IgD-negative memory B cell (primary cell): ENCODE data around the gene SDF2L1. TPM values are rescaled to one million over a fixed set of nuclear protein-coding genes. Genes with fewer than 3 reads are reported as not detected.
"Not testable (repeated sequence)": the region's sequence is repeated elsewhere in the genome, so short reads cannot be mapped to it uniquely, and the experiment has no call there.

Experiments used
- H3K27ac Mint-ChIP-seq, 3 donors: one replicate each; pipeline ENCODE4 v1.8.0; 2020 to 2022; ENCODE audit warnings: mild to moderate bottlenecking in 3 of 3, mixed read lengths in 3 of 3, moderate library complexity in 1 of 3
- H3K27me3 Mint-ChIP-seq: one replicate; pipeline ENCODE4 v1.8.0; 2021; ENCODE audit warnings: mixed read lengths
- H3K36me3 Mint-ChIP-seq: one replicate; pipeline ENCODE4 v1.8.0; 2020; ENCODE audit warnings: mild to moderate bottlenecking, mixed read lengths
- H3K4me1 Mint-ChIP-seq, 3 donors: one replicate each; pipeline ENCODE4 v1.8.0; 2020 to 2022; ENCODE audit warnings: mixed read lengths in 3 of 3, mild to moderate bottlenecking in 1 of 3
- H3K4me3 Mint-ChIP-seq, 4 donors: one replicate each; pipeline ENCODE4 v1.8.0; 2020 to 2022; ENCODE audit warnings: mild to moderate bottlenecking in 4 of 4, mixed read lengths in 4 of 4, moderate library complexity in 3 of 4
- H3K9me3 Mint-ChIP-seq, 3 donors: one replicate each; pipeline ENCODE4 v1.8.0; 2020 to 2021; ENCODE audit warnings: mixed read lengths in 3 of 3, mild to moderate bottlenecking in 1 of 3
- polyA plus RNA-seq: library from polyadenylated mRNA; unstranded; fragments of 300-500 nt; fragmentation: Illumina TruSeq; gene quantifications from one replicate; pipeline ENCODE4 v1.2.3, GENCODE V29; 2021

Gene SDF2L1
- polyA plus RNA-seq, 1 donor from 2014 or later: 61.5 TPM

- H3K36me3 Mint-ChIP-seq, H3K27ac Mint-ChIP-seq, H3K27me3 Mint-ChIP-seq, H3K9me3 Mint-ChIP-seq, H3K4me3 Mint-ChIP-seq, H3K4me1 Mint-ChIP-seq: not testable (repeated sequence)
Measured at GRCh38 chr22:21678842-21679241, 36.7 kb downstream of the SDF2L1 start.

- H3K4me1 Mint-ChIP-seq: no peaks in the 10 kb centered on the region
- H3K9me3 Mint-ChIP-seq: no peaks in the 10 kb centered on the region
- H3K4me3 Mint-ChIP-seq: no peak overlapping the region
- no peaks in the 10 kb centered on the region for H3K27me3 Mint-ChIP-seq
- H3K36me3 Mint-ChIP-seq: peaks cover 3% of the 10 kb centered on the region
- H3K27ac Mint-ChIP-seq: no peak overlapping the region
Measured at GRCh38 chr22:21679383-21679782, 37.3 kb downstream of the SDF2L1 start.

- Mint-ChIP-seq H3K9me3 (no peaks in the 10 kb centered on the region), H3K27me3 (no peaks in the 10 kb centered on the region), H3K27ac (no peak overlapping the region), H3K36me3 (no peaks in the 10 kb centered on the region), H3K4me1 (no peaks in the 10 kb centered on the region), H3K4me3 (no peak overlapping the region)
Measured at GRCh38 chr22:21680830-21681565, 38.9 kb downstream of the SDF2L1 start.

- Mint-ChIP-seq H3K27ac (no peak overlapping the region), H3K4me1 (no peaks in the 10 kb centered on the region), H3K4me3 (no peak overlapping the region), H3K9me3 (no peaks in the 10 kb centered on the region), H3K27me3 (no peaks in the 10 kb centered on the region), H3K36me3 (no peaks in the 10 kb centered on the region)
Measured at GRCh38 chr22:21681566-21682370, 39.7 kb downstream of the SDF2L1 start.

GRCh38 chr22:21682385-21683175 is 40.5 kb downstream of the SDF2L1 start:
- Mint-ChIP-seq H3K27me3 (no peaks in the 10 kb centered on the region), H3K36me3 (no peaks in the 10 kb centered on the region), H3K4me3 (no peak overlapping the region), H3K4me1 (no peaks in the 10 kb centered on the region), H3K27ac (no peak overlapping the region), H3K9me3 (no peaks in the 10 kb centered on the region)

- no peaks in the 10 kb centered on the region for H3K9me3 Mint-ChIP-seq
- H3K27me3 Mint-ChIP-seq: no peaks in the 10 kb centered on the region
- H3K4me3 Mint-ChIP-seq: no peak overlapping the region
- no peaks in the 10 kb centered on the region for H3K4me1 Mint-ChIP-seq
- H3K36me3 Mint-ChIP-seq: no peaks in the 10 kb centered on the region
- H3K27ac Mint-ChIP-seq: no peak overlapping the region
Measured at GRCh38 chr22:21683401-21683811, 41.3 kb downstream of the SDF2L1 start.

GRCh38 chr22:21684492-21685163 is 42.5 kb downstream of the SDF2L1 start:
- Mint-ChIP-seq H3K4me3 (no peak overlapping the region), H3K36me3 (no peaks in the 10 kb centered on the region), H3K27me3 (no peaks in the 10 kb centered on the region), H3K4me1 (peaks cover 0 to 5% (median 5%) of the 10 kb centered on the region in 3 donors), H3K27ac (peak overlapping the region in 1 of 3 donors; percentile 80), H3K9me3 (no peaks in the 10 kb centered on the region)

- H3K4me1 Mint-ChIP-seq: peaks cover 0 to 7% (median 5%) of the 10 kb centered on the region in 3 donors
- no peaks in the 10 kb centered on the region for H3K36me3 Mint-ChIP-seq
- H3K9me3 Mint-ChIP-seq: no peaks in the 10 kb centered on the region
- no peak overlapping the region for H3K4me3 Mint-ChIP-seq
- H3K27me3 Mint-ChIP-seq: no peaks in the 10 kb centered on the region
- H3K27ac Mint-ChIP-seq: peak overlapping the region in 1 of 3 donors; percentile 80
Measured at GRCh38 chr22:21685164-21685513, 43.0 kb downstream of the SDF2L1 start.

- Mint-ChIP-seq H3K36me3 (no peaks in the 10 kb centered on the region), H3K4me1 (peaks cover 5 to 10% (median 8%) of the 10 kb centered on the region in 3 donors), H3K9me3 (no peaks in the 10 kb centered on the region), H3K27me3 (no peaks in the 10 kb centered on the region), H3K27ac (no peak overlapping the region), H3K4me3 (no peak overlapping the region)
Measured at GRCh38 chr22:21686193-21686608, 44.1 kb downstream of the SDF2L1 start.

GRCh38 chr22:21686634-21687393 is 44.7 kb downstream of the SDF2L1 start:
- Mint-ChIP-seq H3K4me1 (peaks cover 5 to 10% (median 8%) of the 10 kb centered on the region in 3 donors), H3K27ac (no peak overlapping the region), H3K4me3 (no peak overlapping the region), H3K27me3 (no peaks in the 10 kb centered on the region), H3K36me3 (no peaks in the 10 kb centered on the region), H3K9me3 (no peaks in the 10 kb centered on the region)

GRCh38 chr22:21687685-21688259 is 45.7 kb downstream of the SDF2L1 start:
- H3K27ac Mint-ChIP-seq: peak overlapping the region in 1 of 3 donors; percentile 90
- H3K9me3 Mint-ChIP-seq: no peaks in the 10 kb centered on the region
- no peaks in the 10 kb centered on the region for H3K27me3 Mint-ChIP-seq
- H3K4me1 Mint-ChIP-seq: peaks cover 5 to 10% (median 8%) of the 10 kb centered on the region in 3 donors
- no peaks in the 10 kb centered on the region for H3K36me3 Mint-ChIP-seq
- peak overlapping the region in 1 of 4 donors; percentile 63 for H3K4me3 Mint-ChIP-seq

GRCh38 chr22:21688341-21688705 is 46.2 kb downstream of the SDF2L1 start:
- H3K9me3 Mint-ChIP-seq: no peaks in the 10 kb centered on the region

GRCh38 chr22:21688706-21689381 is 46.7 kb downstream of the SDF2L1 start:
- H3K4me3 Mint-ChIP-seq: no peak overlapping the region
- H3K36me3 Mint-ChIP-seq: no peaks in the 10 kb centered on the region

More at GRCh38 chr22:21688341-21688705, 46.2 kb downstream of the SDF2L1 start:
- peak overlapping the region in 1 of 3 donors; percentile 90 for H3K27ac Mint-ChIP-seq
- H3K27me3 Mint-ChIP-seq: no peaks in the 10 kb centered on the region
- no peaks in the 10 kb centered on the region for H3K36me3 Mint-ChIP-seq
- peak overlapping the region in 1 of 4 donors; percentile 63 for H3K4me3 Mint-ChIP-seq
- H3K4me1 Mint-ChIP-seq: peaks cover 5 to 10% (median 8%) of the 10 kb centered on the region in 3 donors

More at GRCh38 chr22:21688706-21689381, 46.7 kb downstream of the SDF2L1 start:
- H3K9me3 Mint-ChIP-seq: no peaks in the 10 kb centered on the region
- H3K4me1 Mint-ChIP-seq: peaks cover 5 to 10% (median 8%) of the 10 kb centered on the region in 3 donors
- no peaks in the 10 kb centered on the region for H3K27me3 Mint-ChIP-seq
- peak overlapping the region in 1 of 3 donors; percentile 92 for H3K27ac Mint-ChIP-seq
